Breast epithelium (tissue), 3 donors: ENCODE measurements around the gene IGF2BP1.

Experiments
- POLR2A ChIP-seq: fragments of 450-650 bp; IDR thresholded peaks from one replicate; pipeline ENCODE4 v1.6.1; 2016; ENCODE audit warnings: antibody characterized with exemption, mild to moderate bottlenecking, moderate library complexity
- POLR2AphosphoS5 ChIP-seq, 3 donors: sonication (generic); formaldehyde crosslinking; IDR thresholded peaks; one replicate each; pipeline ENCODE4 v1.6.1; 2017; ENCODE audit warnings: antibody characterized with exemption in 3 of 3
- TF ChIP-seq, protein P1 (sequence below), 3 donors: fragments of 450-650 bp; IDR thresholded peaks; one replicate each; pipeline ENCODE4 v1.5.1; 2016 to 2017; ENCODE audit warnings: antibody characterized with exemption in 3 of 3, mild to moderate bottlenecking in 3 of 3, moderate library complexity in 3 of 3

DNA sequence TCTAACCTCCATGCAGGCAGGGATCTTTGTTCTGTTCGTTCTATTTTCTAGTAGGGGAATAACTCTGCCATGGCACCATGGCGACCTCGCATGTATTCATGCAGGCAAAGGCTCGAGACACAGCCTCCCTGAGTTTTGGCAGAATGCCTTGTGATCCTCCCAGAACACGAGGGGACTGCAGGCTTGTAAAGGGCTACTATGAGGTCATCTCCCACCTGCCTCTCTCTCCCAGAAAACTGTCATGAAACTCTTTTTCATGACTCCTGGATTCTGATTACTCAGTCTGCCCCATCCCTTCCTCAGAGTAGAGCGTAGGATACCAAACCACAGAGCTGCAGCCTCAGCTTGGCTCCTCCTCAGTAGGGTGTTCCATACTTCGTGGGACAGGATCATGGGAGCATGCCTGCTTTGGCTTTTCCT lies 64.3 kb downstream of the IGF2BP1 start:
- TF ChIP-seq POLR2A (no peak), POLR2AphosphoS5 (IDR thresholded peaks at IDR 0.05) (no peak)
- TF ChIP-seq, protein P1, sequence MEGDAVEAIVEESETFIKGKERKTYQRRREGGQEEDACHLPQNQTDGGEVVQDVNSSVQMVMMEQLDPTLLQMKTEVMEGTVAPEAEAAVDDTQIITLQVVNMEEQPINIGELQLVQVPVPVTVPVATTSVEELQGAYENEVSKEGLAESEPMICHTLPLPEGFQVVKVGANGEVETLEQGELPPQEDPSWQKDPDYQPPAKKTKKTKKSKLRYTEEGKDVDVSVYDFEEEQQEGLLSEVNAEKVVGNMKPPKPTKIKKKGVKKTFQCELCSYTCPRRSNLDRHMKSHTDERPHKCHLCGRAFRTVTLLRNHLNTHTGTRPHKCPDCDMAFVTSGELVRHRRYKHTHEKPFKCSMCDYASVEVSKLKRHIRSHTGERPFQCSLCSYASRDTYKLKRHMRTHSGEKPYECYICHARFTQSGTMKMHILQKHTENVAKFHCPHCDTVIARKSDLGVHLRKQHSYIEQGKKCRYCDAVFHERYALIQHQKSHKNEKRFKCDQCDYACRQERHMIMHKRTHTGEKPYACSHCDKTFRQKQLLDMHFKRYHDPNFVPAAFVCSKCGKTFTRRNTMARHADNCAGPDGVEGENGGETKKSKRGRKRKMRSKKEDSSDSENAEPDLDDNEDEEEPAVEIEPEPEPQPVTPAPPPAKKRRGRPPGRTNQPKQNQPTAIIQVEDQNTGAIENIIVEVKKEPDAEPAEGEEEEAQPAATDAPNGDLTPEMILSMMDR (IDR thresholded peaks at IDR 0.05) = no peak
